B cell (primary cell): ENCODE results near the gene CHCHD1. TPM values are rescaled to one million over a fixed set of nuclear protein-coding genes. Genes with fewer than 3 reads are reported as not detected.

Source experiments
- ATAC-seq: fragments of 200-7000 bp; cut with Tn5 transposase; one replicate; pipeline ENCODE4 v1.10.0; 2021; ENCODE audit warnings: low read depth, mild to moderate bottlenecking, moderate number of reproducible peaks, moderate library complexity
- CTCF ChIA-PET: fragments of 350-600 bp; sonication (Branson Sonifier 250); formaldehyde crosslinking; loops from one replicate; lab custom pipeline; 2021; ENCODE audit warnings: antibody characterized with exemption, inconsistent platforms; lab: Charles Lee
- POLR2A ChIA-PET: fragments of 350-600 bp; sonication (Branson Sonifier 250); formaldehyde crosslinking; loops from one replicate; lab custom pipeline; 2021; ENCODE audit warnings: antibody characterized with exemption; lab: Charles Lee
- DNase-seq: peaks from one replicate; pipeline ENCODE4 v3.0.0; 2013
- H2AFZ ChIP-seq: 2 replicates; pipeline ENCODE4 v1.6.1; 2012; ENCODE audit warnings: mild to moderate bottlenecking, low read depth, low read length; ENCODE audit not compliant: insufficient read depth, poor library complexity, severe bottlenecking
- H3K27ac ChIP-seq, 2 donors: 1 replicate in 1 of 2; 2 replicates in 1 of 2; pipeline ENCODE4 v1.5.1; 2012 to 2013; ENCODE audit warnings: low read length in 2 of 2, mild to moderate bottlenecking in 2 of 2, moderate library complexity in 1 of 2
- H3K27me3 ChIP-seq, 4 experiments: fragments of 200-600 bp in 1 of 4; sonication (generic) in 1 of 4; replicated peaks in 1 of 4; 1 replicate in 2 of 4; 2 replicates in 2 of 4; pipeline versions ENCODE4 v1.6.1 to v1.7.0; 2013 to 2016; ENCODE audit warnings: low read length in 3 of 4, mild to moderate bottlenecking in 2 of 4, mixed read lengths in 1 of 4, moderate library complexity in 1 of 4; ENCODE audit not compliant: insufficient read depth in 4 of 4, control insufficient read depth in 3 of 4; ENCODE audit errors: control extremely low read depth in 1 of 4
- H3K36me3 ChIP-seq, 2 experiments: replicated peaks in 1 of 2; 1 replicate in 1 of 2; 2 replicates in 1 of 2; pipeline versions ENCODE4 v1.6.1 to v1.7.1; 2013; ENCODE audit warnings: low read length in 1 of 2; ENCODE audit not compliant: insufficient read depth in 2 of 2, control insufficient read depth in 1 of 2; ENCODE audit errors: control extremely low read depth in 1 of 2, extremely low read depth in 1 of 2
- H3K4me1 ChIP-seq, 2 donors: fragments of 200-600 bp in 1 of 2; sonication (generic) in 1 of 2; 1 replicate in 1 of 2; 2 replicates in 1 of 2; pipeline versions ENCODE4 v1.5.1 to v1.6.1; 2013 to 2017; ENCODE audit warnings: low read length in 2 of 2; ENCODE audit not compliant: control insufficient read depth in 2 of 2, insufficient read depth in 2 of 2
- H3K4me2 ChIP-seq: replicated peaks from 2 replicates; pipeline ENCODE3; 2012; ENCODE audit warnings: mild to moderate bottlenecking, low read depth, low read length; ENCODE audit not compliant: poor library complexity, severe bottlenecking
- H3K4me3 ChIP-seq, 5 experiments: fragments of 200-600 bp in 1 of 5; sonication (generic) in 1 of 5; 1 replicate in 3 of 5; 2 replicates in 2 of 5; pipeline versions ENCODE4 v1.5.1 to v1.7.0; 2011 to 2016; ENCODE audit warnings: low read length in 4 of 5, mild to moderate bottlenecking in 4 of 5, low read depth in 2 of 5, control low read depth in 1 of 5, moderate library complexity in 1 of 5; ENCODE audit not compliant: insufficient read depth in 1 of 5; ENCODE audit errors: control extremely low read depth in 1 of 5, extremely low read depth in 1 of 5
- H3K79me2 ChIP-seq: fragments of 200-600 bp; sonication (generic); one replicate; pipeline ENCODE4 v1.6.0; 2016; ENCODE audit warnings: low read length; ENCODE audit not compliant: control insufficient read depth, insufficient read depth
- H3K9ac ChIP-seq: fragments of 200-600 bp; sonication (generic); 2 replicates; pipeline ENCODE4 v1.6.1; 2017; ENCODE audit warnings: mild to moderate bottlenecking, low read length, moderate library complexity
- H3K9me3 ChIP-seq, 3 donors: one replicate each; pipeline versions ENCODE4 v1.6.1 to v1.7.1; 2013; ENCODE audit warnings: low read length in 2 of 3; ENCODE audit not compliant: control insufficient read depth in 2 of 3, insufficient read depth in 1 of 3; ENCODE audit errors: control extremely low read depth in 1 of 3
- H4K20me1 ChIP-seq: 2 replicates; pipeline ENCODE4 v1.6.0; 2012; ENCODE audit warnings: mild to moderate bottlenecking, low read length; ENCODE audit not compliant: insufficient read depth, control insufficient read depth, poor library complexity, severe bottlenecking
- H3K27ac Mint-ChIP-seq: one replicate; pipeline ENCODE4 v1.8.0; 2021; ENCODE audit warnings: mixed read lengths
- H3K27me3 Mint-ChIP-seq: one replicate; pipeline ENCODE4 v1.8.0; 2021; ENCODE audit warnings: mixed read lengths
- H3K4me1 Mint-ChIP-seq: one replicate; pipeline ENCODE4 v1.8.0; 2021; ENCODE audit warnings: mixed read lengths
- H3K4me3 Mint-ChIP-seq: one replicate; pipeline ENCODE4 v1.8.0; 2021; ENCODE audit warnings: mixed read lengths
- H3K9me3 Mint-ChIP-seq: one replicate; pipeline ENCODE4 v1.8.0; 2022; ENCODE audit warnings: mixed read lengths; ENCODE audit not compliant: insufficient read depth
- EZH2 ChIP-seq: IDR thresholded peaks from 2 replicates; pipeline ENCODE4 v1.6.1; 2012; ENCODE audit warnings: borderline replicate concordance, low read depth, mild to moderate bottlenecking, moderate library complexity, low read length; ENCODE audit not compliant: insufficient read depth, poor library complexity, severe bottlenecking
- WGBS: methylation state at CpG from one replicate; pipeline ENCODE4 v1.1.5; 2013; ENCODE audit warnings: missing lambda C conversion rate; ENCODE audit not compliant: insufficient coverage; 5-methylcytosine and 5-hydroxymethylcytosine counted together
- intact Hi-C: fragments of 100-400 bp; cut with micrococcal nuclease; formaldehyde crosslinking; loops from one replicate; pipeline ENCODE4 v1.10.0; 2022
- polyA plus RNA-seq: library from polyadenylated mRNA; depleted of rRNA; stranded (reverse); fragments of >200 nt; gene quantifications from 2 replicates; pipeline ENCODE4 v1.2.3, GENCODE V29; 2012
- total RNA-seq, 2 donors: library from RNA; stranded (reverse); fragments of 120-200 nt in 1 of 2; gene quantifications; 1 replicate in 1 of 2; 2 replicates in 1 of 2; pipeline versions ENCODE4 v1.2.3 to v1.2.4, GENCODE V29; 2013 to 2022
- TF ChIP-seq, protein P1 (sequence below): fragments of 200-600 bp; IDR thresholded peaks from one replicate; pipeline ENCODE4 v1.8.0; 2022; ENCODE audit warnings: antibody characterized with exemption, mild to moderate bottlenecking

The CHCHD1 gene
- total and polyA plus RNA-seq, 2 donors (not counting 1 experiment from before 2014, with no cell fraction given), result 11.9 to 14.7 TPM

DNA sequence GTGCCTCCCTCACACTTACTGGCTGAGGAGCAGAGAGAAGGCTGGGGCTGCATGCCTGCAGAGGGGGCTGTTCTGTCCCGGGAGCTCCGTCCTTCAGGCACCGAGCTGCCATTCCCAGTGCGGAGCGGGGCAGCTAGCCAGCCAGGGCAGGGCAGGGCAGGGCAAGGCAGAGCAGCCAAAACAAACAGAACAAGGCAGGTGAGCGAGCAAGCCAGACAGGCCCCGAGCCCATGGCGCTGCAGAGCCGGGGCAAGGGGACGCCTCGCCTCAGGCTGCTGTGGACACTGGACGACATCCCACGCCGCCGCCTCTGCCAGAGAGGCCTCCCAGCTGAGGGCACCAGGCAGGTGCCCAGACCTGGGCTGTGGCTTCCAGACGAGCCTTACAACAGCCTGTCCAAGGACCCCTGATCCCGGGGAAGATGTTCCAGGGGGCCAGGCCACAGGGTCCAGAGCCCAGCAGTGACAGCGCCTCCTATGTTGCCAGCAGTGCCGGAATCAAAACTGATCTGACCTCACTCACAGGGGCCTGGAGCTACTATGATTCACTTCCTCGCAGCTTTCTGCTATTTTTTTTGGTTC, 37.8 kb downstream of the CHCHD1 start:
- H3K36me3 ChIP-seq, result peaks cover 0 to 44% of the 10 kb centered on the region in 2 experiments
- H2AFZ ChIP-seq, result no peak overlapping the region
- Mint-ChIP-seq H3K4me3 (no peak overlapping the region), H3K27me3 (no peaks in the 10 kb centered on the region), H3K9me3 (no peaks in the 10 kb centered on the region), H3K27ac (no peak overlapping the region), H3K4me1 (no peaks in the 10 kb centered on the region)
- POLR2A ChIA-PET, result interaction anchor here (0.7 kb wide), 1 partner anchor 337 kb away, joined by 6 read pairs; no protein-coding TSS in a partner anchor
- DNase-seq (no peak), ATAC-seq (no peak)
- no peaks in the 10 kb centered on the region for H3K27me3 ChIP-seq
- 97% methylated on average over 20 of the region's 20 CpGs for WGBS
- no peaks in the 10 kb centered on the region for H3K4me1 ChIP-seq
- no peaks in the 10 kb centered on the region for H4K20me1 ChIP-seq
- no peak overlapping the region for H3K27ac ChIP-seq
- no peak overlapping the region for H3K9ac ChIP-seq
- no peaks in the 10 kb centered on the region for H3K79me2 ChIP-seq
- no peak overlapping the region for H3K4me3 ChIP-seq
- TF ChIP-seq EZH2, result no peak
- TF ChIP-seq, protein P1, sequence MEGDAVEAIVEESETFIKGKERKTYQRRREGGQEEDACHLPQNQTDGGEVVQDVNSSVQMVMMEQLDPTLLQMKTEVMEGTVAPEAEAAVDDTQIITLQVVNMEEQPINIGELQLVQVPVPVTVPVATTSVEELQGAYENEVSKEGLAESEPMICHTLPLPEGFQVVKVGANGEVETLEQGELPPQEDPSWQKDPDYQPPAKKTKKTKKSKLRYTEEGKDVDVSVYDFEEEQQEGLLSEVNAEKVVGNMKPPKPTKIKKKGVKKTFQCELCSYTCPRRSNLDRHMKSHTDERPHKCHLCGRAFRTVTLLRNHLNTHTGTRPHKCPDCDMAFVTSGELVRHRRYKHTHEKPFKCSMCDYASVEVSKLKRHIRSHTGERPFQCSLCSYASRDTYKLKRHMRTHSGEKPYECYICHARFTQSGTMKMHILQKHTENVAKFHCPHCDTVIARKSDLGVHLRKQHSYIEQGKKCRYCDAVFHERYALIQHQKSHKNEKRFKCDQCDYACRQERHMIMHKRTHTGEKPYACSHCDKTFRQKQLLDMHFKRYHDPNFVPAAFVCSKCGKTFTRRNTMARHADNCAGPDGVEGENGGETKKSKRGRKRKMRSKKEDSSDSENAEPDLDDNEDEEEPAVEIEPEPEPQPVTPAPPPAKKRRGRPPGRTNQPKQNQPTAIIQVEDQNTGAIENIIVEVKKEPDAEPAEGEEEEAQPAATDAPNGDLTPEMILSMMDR, result no peak
- intact Hi-C loops, result no loop called here
- CTCF ChIA-PET, result interaction anchor here (0.8 to 1.2 kb wide), 2 partner anchors 10 to 60 kb away, joined by 3 read pairs; no protein-coding TSS in a partner anchor
- no peak overlapping the region for H3K4me2 ChIP-seq
- H3K9me3 ChIP-seq, result no peaks in the 10 kb centered on the region

DNA sequence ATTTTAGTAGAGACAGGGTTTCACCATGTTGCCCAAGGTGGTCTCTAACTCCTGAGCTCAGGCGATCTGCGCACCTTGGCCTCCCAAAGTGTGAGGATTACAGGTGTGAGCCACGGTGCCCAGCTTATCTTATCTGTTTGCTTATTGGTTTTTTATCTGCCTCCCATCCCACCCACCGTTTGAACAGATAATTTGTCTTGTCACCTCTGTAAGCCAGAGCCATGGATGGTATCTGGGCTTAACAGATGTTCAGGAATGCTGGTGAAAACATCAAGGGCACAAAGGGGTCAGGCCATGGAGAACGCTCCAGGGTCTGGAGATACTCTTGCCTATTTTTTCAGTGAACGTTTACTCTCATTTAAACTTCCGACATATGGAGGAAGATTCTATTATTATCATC, 41.5 kb downstream of the CHCHD1 start:
- Histone ChIP-seq H3K4me1 (no peaks in the 10 kb centered on the region), H3K79me2 (no peaks in the 10 kb centered on the region), H2AFZ (no peak overlapping the region), H3K27me3 (no peaks in the 10 kb centered on the region), H3K4me3 (no peak overlapping the region), H3K36me3 (peaks cover 0 to 46% of the 10 kb centered on the region in 2 experiments), H3K9me3 (no peaks in the 10 kb centered on the region), H3K9ac (no peak overlapping the region), H4K20me1 (no peaks in the 10 kb centered on the region), H3K27ac (no peak overlapping the region), H3K4me2 (no peak overlapping the region)
- Mint-ChIP-seq H3K9me3 (no peaks in the 10 kb centered on the region), H3K27me3 (no peaks in the 10 kb centered on the region), H3K4me1 (no peaks in the 10 kb centered on the region), H3K4me3 (no peak overlapping the region), H3K27ac (no peak overlapping the region)
- intact Hi-C loops, result no loop called here
- ATAC-seq, result no peak
- DNase-seq, result no peak
- WGBS, result 100% methylated on average over 3 of the region's 7 CpGs
- CTCF ChIA-PET, result no interaction called here
- POLR2A ChIA-PET, result no interaction called here
- TF ChIP-seq, protein P1, result no peak
- no peak for TF ChIP-seq EZH2
